ENCODE results near the gene HPS1. TPM values are rescaled to one million over a fixed set of nuclear protein-coding genes. Genes with fewer than 3 reads are reported as not detected.

The HPS1 gene
- total and polyA plus RNA-seq, 2 donors (not counting 3 experiments of a cell fraction or from before 2014, with no cell fraction given): 60.7 to 67.5 TPM

DNA sequence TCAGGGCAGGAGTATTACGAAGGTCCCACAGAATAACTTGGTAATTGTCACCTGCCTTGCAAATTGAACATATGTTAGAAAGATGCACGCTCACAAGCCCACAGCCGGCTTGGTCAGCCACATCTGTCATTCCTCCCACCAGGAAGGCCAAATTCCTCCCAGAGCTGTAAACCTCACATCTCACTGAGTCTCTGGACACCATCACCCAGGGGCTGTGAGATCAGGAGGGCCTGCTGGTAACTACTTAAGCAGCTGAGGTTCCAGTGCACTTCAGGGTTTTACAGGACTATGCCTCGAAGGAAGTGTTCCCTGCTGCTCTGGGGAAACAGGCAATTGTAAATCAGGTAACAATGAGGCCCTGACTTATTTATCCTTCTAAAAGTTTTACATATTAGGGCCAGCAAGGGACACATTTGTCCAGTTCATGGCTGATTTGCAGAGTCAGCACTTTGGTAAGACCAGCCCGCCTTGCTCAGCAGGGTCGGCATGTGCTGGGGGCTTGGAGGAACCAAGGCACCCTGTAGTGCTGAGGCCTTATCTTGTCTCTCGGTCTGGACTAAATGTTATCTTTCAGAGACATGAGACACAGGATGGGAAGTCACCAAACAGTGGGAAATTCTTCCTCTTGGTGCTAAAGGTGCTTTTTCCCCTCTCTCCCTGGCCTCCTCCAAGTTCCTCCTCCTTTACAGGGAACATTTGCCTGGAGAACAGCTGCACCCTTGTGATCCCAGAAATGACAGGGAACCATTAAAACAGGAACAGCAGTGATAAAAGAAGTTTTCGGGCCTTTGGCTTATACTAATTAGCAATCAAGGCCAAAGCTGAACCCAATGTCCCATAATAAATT, 66.0 kb downstream of the HPS1 start:
- ChIA-PET CTCF (interaction anchor here (1.3 kb wide), 1 partner anchor 32 kb away, joined by 3 read pairs; no protein-coding TSS in a partner anchor), POLR2A (no interaction called here)
- no peaks in the 10 kb centered on the region for H4K20me1 ChIP-seq (replicated peaks; ENCODE audit: control insufficient read depth, extremely low read depth, insufficient read depth, low read length)
- no peak for DNase-seq (ENCODE audit: low read depth, low spot score)
- no peak overlapping the region for H3K27ac ChIP-seq (ENCODE audit: insufficient read depth, low read depth, low read length)
- FAIRE-seq: no peak
- no peaks in the 10 kb centered on the region for H3K4me1 ChIP-seq (ENCODE audit: control insufficient read depth, extremely low read depth, insufficient read depth, low read length)
- TF ChIP-seq CTCF (IDR thresholded peaks at IDR 0.05; ENCODE audit: extremely low read depth in 1 of 2, insufficient read depth in 1 of 2, low read depth in 1 of 2, low read length in 2 of 2) (no peak), POLR2AphosphoS5 (IDR thresholded peaks at IDR 0.05; ENCODE audit: insufficient read depth, low read depth, low read length) (no peak), EZH2 (IDR thresholded peaks at IDR 0.05; ENCODE audit: borderline replicate concordance, low read depth, low read length, severe bottlenecking) (no peak)
- H3K36me3 ChIP-seq (ENCODE audit: control insufficient read depth in 2 of 2, extremely low read depth in 1 of 2, insufficient read depth in 2 of 2, low read length in 2 of 2): no peaks in the 10 kb centered on the region
- H3K4me2 ChIP-seq (ENCODE audit: insufficient read depth, low read length): no peak overlapping the region
- dilution Hi-C loops (cut with MboI; ENCODE audit: extremely low pct_ligation_motif_present, low sequenced_read_pairs) (no loop called here), intact Hi-C loops (cut with micrococcal nuclease) (no loop called here)
- BruUV-seq (replicated peaks): no TSS peak
- H3K27me3 ChIP-seq (ENCODE audit: control insufficient read depth in 2 of 2, insufficient read depth in 2 of 2, low read length in 2 of 2): peaks cover 0 to 3% of the 10 kb centered on the region in 2 experiments
- H3K9me1 ChIP-seq (replicated peaks; ENCODE audit: control insufficient read depth, extremely low read depth, insufficient read depth, low read length): no peaks in the 10 kb centered on the region
- no peaks in the 10 kb centered on the region for H3K79me2 ChIP-seq (ENCODE audit: control insufficient read depth, insufficient read depth, low read length)
- H3K9me3 ChIP-seq (replicated peaks; ENCODE audit: control insufficient read depth, insufficient read depth, low read length): no peaks in the 10 kb centered on the region
- H3K9ac ChIP-seq (replicated peaks; ENCODE audit: extremely low read depth, insufficient read depth, low read length): no peak overlapping the region
- H3K4me3 ChIP-seq (replicated peaks in 1 of 3; ENCODE audit: insufficient read depth in 1 of 3, low read depth in 1 of 3, low read length in 3 of 3): no peak overlapping the region
- no peak overlapping the region for H2AFZ ChIP-seq (ENCODE audit: low read depth, low read length)

- ChIA-PET POLR2A (no interaction called here), CTCF (no interaction called here)
- BruUV-seq (replicated peaks): no TSS peak
- Histone ChIP-seq H4K20me1 (replicated peaks; ENCODE audit: control insufficient read depth, extremely low read depth, insufficient read depth, low read length) (no peaks in the 10 kb centered on the region), H2AFZ (ENCODE audit: low read depth, low read length) (no peak overlapping the region), H3K79me2 (ENCODE audit: control insufficient read depth, insufficient read depth, low read length) (no peaks in the 10 kb centered on the region), H3K36me3 (ENCODE audit: control insufficient read depth in 2 of 2, extremely low read depth in 1 of 2, insufficient read depth in 2 of 2, low read length in 2 of 2) (no peaks in the 10 kb centered on the region), H3K4me3 (replicated peaks in 1 of 3; ENCODE audit: insufficient read depth in 1 of 3, low read depth in 1 of 3, low read length in 3 of 3) (no peak overlapping the region), H3K27me3 (ENCODE audit: control insufficient read depth in 2 of 2, insufficient read depth in 2 of 2, low read length in 2 of 2) (peaks cover 0 to 7% of the 10 kb centered on the region in 2 experiments), H3K9ac (replicated peaks; ENCODE audit: extremely low read depth, insufficient read depth, low read length) (no peak overlapping the region), H3K9me1 (replicated peaks; ENCODE audit: control insufficient read depth, extremely low read depth, insufficient read depth, low read length) (no peaks in the 10 kb centered on the region), H3K4me2 (ENCODE audit: insufficient read depth, low read length) (no peak overlapping the region), H3K4me1 (ENCODE audit: control insufficient read depth, extremely low read depth, insufficient read depth, low read length) (no peaks in the 10 kb centered on the region), H3K9me3 (replicated peaks; ENCODE audit: control insufficient read depth, insufficient read depth, low read length) (no peaks in the 10 kb centered on the region), H3K27ac (ENCODE audit: insufficient read depth, low read depth, low read length) (no peak overlapping the region)
- intact Hi-C loops (cut with micrococcal nuclease): no loop called here
- dilution Hi-C loops (cut with MboI; ENCODE audit: extremely low pct_ligation_motif_present, low sequenced_read_pairs): no loop called here
- DNase-seq (ENCODE audit: low read depth, low spot score) (no peak), FAIRE-seq (no peak)
- no peak for TF ChIP-seq FOS (IDR thresholded peaks at IDR 0.05; ENCODE audit: borderline replicate concordance, insufficient read depth, low read length)
Measured at GRCh38 chr10:98378722-98379121, 68.0 kb downstream of the HPS1 start.

Measured in endothelial cell of umbilical vein (primary cell).